Measurements from ENCODE around the gene SBF1. TPM values are rescaled to one million over a fixed set of nuclear protein-coding genes. Genes with fewer than 3 reads are reported as not detected.
A peak's percentile ranks its signal among the peaks of the same experiment; 100 is the strongest.

The SBF1 gene
- total and polyA plus RNA-seq, 2 donors (not counting 1 experiment from before 2014, with no cell fraction given) = 110 to 254 TPM

GRCh38 chr22:50483106-50483505 is 8.3 kb upstream of the SBF1 start:
- peaks cover 4% of the 10 kb centered on the region for H3K27me3 Mint-ChIP-seq
- Histone ChIP-seq H3K4me3 (ENCODE audit: control extremely low read depth in 1 of 5, extremely low read depth in 1 of 5, insufficient read depth in 1 of 5, low read depth in 2 of 5, low read length in 4 of 5) (no peak overlapping the region), H2AFZ (ENCODE audit: insufficient read depth, low read depth, low read length, poor library complexity, severe bottlenecking) (no peak overlapping the region), H3K9me3 (ENCODE audit: control extremely low read depth in 1 of 3, control insufficient read depth in 2 of 3, insufficient read depth in 1 of 3, low read length in 2 of 3) (peaks cover 0 to 3% (median 0%) of the 10 kb centered on the region in 3 donors), H4K20me1 (ENCODE audit: control insufficient read depth, insufficient read depth, low read length, poor library complexity, severe bottlenecking) (peaks cover 5% of the 10 kb centered on the region), H3K27ac (ENCODE audit: low read length in 2 of 2) (no peak overlapping the region), H3K36me3 (replicated peaks in 1 of 2; ENCODE audit: control extremely low read depth in 1 of 2, control insufficient read depth in 1 of 2, extremely low read depth in 1 of 2, insufficient read depth in 2 of 2, low read length in 1 of 2) (no peaks in the 10 kb centered on the region), H3K4me1 (ENCODE audit: control insufficient read depth in 2 of 2, insufficient read depth in 2 of 2, low read length in 2 of 2) (peaks cover 16 to 31% of the 10 kb centered on the region in 2 donors), H3K9ac (ENCODE audit: low read length) (no peak overlapping the region), H3K4me2 (replicated peaks; ENCODE audit: low read depth, low read length, poor library complexity, severe bottlenecking) (peak overlapping the region; percentile 5), H3K79me2 (ENCODE audit: control insufficient read depth, insufficient read depth, low read length) (peaks cover 4% of the 10 kb centered on the region), H3K27me3 (replicated peaks in 1 of 4; ENCODE audit: control extremely low read depth in 1 of 4, control insufficient read depth in 3 of 4, insufficient read depth in 4 of 4, low read length in 3 of 4) (peaks cover 0 to 26% (median 7%) of the 10 kb centered on the region in 4 experiments)
- intact Hi-C loops (cut with micrococcal nuclease) = no loop called here
- DNase-seq (no peak), ATAC-seq (ENCODE audit: low read depth) (no peak)
- ChIA-PET CTCF (no interaction called here), POLR2A (no interaction called here)
- peak overlapping the region; percentile 26 for H3K4me3 Mint-ChIP-seq
- no peak overlapping the region for H3K27ac Mint-ChIP-seq
- 91% methylated on average over 10 of the region's 10 CpGs for WGBS (ENCODE audit: insufficient coverage)
- H3K4me1 Mint-ChIP-seq = peaks cover 25% of the 10 kb centered on the region
- TF ChIP-seq EZH2 (IDR thresholded peaks at IDR 0.05; ENCODE audit: borderline replicate concordance, insufficient read depth, low read depth, low read length, poor library complexity, severe bottlenecking) (no peak), CTCF (IDR thresholded peaks at IDR 0.05) (no peak)
- H3K9me3 Mint-ChIP-seq (ENCODE audit: insufficient read depth) = no peaks in the 10 kb centered on the region

- no peak for DNase-seq
Observed at GRCh38 chr22:50482107-50483074, 7.6 kb upstream of the SBF1 start.

More at GRCh38 chr22:50482107-50483074, 7.6 kb upstream of the SBF1 start:
- H3K27ac ChIP-seq (ENCODE audit: low read length in 2 of 2) = no peak overlapping the region
- peaks cover 0 to 3% (median 0%) of the 10 kb centered on the region in 3 donors for H3K9me3 ChIP-seq (ENCODE audit: control extremely low read depth in 1 of 3, control insufficient read depth in 2 of 3, insufficient read depth in 1 of 3, low read length in 2 of 3)
- Mint-ChIP-seq H3K9me3 (ENCODE audit: insufficient read depth) (no peaks in the 10 kb centered on the region), H3K4me1 (peaks cover 25% of the 10 kb centered on the region), H3K27ac (no peak overlapping the region), H3K4me3 (peak overlapping the region; percentile 76), H3K27me3 (peaks cover 4% of the 10 kb centered on the region)
- H3K9ac ChIP-seq (ENCODE audit: low read length) = peak overlapping the region; percentile 61
- peaks cover 16 to 31% of the 10 kb centered on the region in 2 donors for H3K4me1 ChIP-seq (ENCODE audit: control insufficient read depth in 2 of 2, insufficient read depth in 2 of 2, low read length in 2 of 2)
- TF ChIP-seq CTCF (IDR thresholded peaks at IDR 0.05) (no peak), EZH2 (IDR thresholded peaks at IDR 0.05; ENCODE audit: borderline replicate concordance, insufficient read depth, low read depth, low read length, poor library complexity, severe bottlenecking) (no peak)
- no peaks in the 10 kb centered on the region for H3K36me3 ChIP-seq (replicated peaks in 1 of 2; ENCODE audit: control extremely low read depth in 1 of 2, control insufficient read depth in 1 of 2, extremely low read depth in 1 of 2, insufficient read depth in 2 of 2, low read length in 1 of 2)
- intact Hi-C loops (cut with micrococcal nuclease) = no loop called here
- H3K79me2 ChIP-seq (ENCODE audit: control insufficient read depth, insufficient read depth, low read length) = peaks cover 4% of the 10 kb centered on the region
- H4K20me1 ChIP-seq (ENCODE audit: control insufficient read depth, insufficient read depth, low read length, poor library complexity, severe bottlenecking) = peaks cover 5% of the 10 kb centered on the region
- 83% methylated on average over 35 of the region's 35 CpGs for WGBS (ENCODE audit: insufficient coverage)
- H3K27me3 ChIP-seq (replicated peaks in 1 of 4; ENCODE audit: control extremely low read depth in 1 of 4, control insufficient read depth in 3 of 4, insufficient read depth in 4 of 4, low read length in 3 of 4) = peaks cover 0 to 26% (median 7%) of the 10 kb centered on the region in 4 experiments
- ATAC-seq (ENCODE audit: low read depth) = no peak
- H3K4me3 ChIP-seq (ENCODE audit: control extremely low read depth in 1 of 5, extremely low read depth in 1 of 5, insufficient read depth in 1 of 5, low read depth in 2 of 5, low read length in 4 of 5) = peak overlapping the region in 4 of 5 experiments; percentile 24 to 62 (median 51)
- ChIA-PET POLR2A (no interaction called here), CTCF (no interaction called here)
- peak overlapping the region; percentile 90 for H3K4me2 ChIP-seq (replicated peaks; ENCODE audit: low read depth, low read length, poor library complexity, severe bottlenecking)
- peak overlapping the region; percentile 72 for H2AFZ ChIP-seq (ENCODE audit: insufficient read depth, low read depth, low read length, poor library complexity, severe bottlenecking)

Data from B cell (primary cell).